ENCODE data around the gene KIDINS220. TPM values are rescaled to one million over a fixed set of nuclear protein-coding genes. Genes with fewer than 3 reads are reported as not detected.
A peak's percentile ranks its signal among the peaks of the same experiment; 100 is the strongest.
"Not testable (repeated sequence)": the region's sequence is repeated elsewhere in the genome, so short reads cannot be mapped to it uniquely, and the experiment has no call there.

The KIDINS220 gene
- total and polyA plus RNA-seq, 8 donors = 60.5 to 113 (median 95.0) TPM

- ATAC-seq (peak; percentile 95), DNase-seq (peak in 2 of 4 donors; percentile 35 to 60)
- no peaks in the 10 kb centered on the region for H3K4me1 ChIP-seq
- no peak overlapping the region for H3K27ac ChIP-seq
- no peak overlapping the region for H3K4me3 ChIP-seq
- H3K9me3 ChIP-seq = no peaks in the 10 kb centered on the region
- intact Hi-C loops (cut with DNase I) = no loop called here
- H3K27me3 ChIP-seq = no peaks in the 10 kb centered on the region
- no peak for TF ChIP-seq CTCF (IDR thresholded peaks at IDR 0.05)
- peaks cover 0 to 81% of the 10 kb centered on the region in 2 donors for H3K36me3 ChIP-seq
These were observed 107.5 kb downstream of the KIDINS220 start for GRCh38 chr2:8729939-8730338.

- DNase-seq; ATAC-seq; H3K4me1 ChIP-seq; H3K27me3 ChIP-seq; H3K9me3 ChIP-seq; intact Hi-C loops (cut with DNase I); H3K4me3 ChIP-seq; H3K27ac ChIP-seq: not testable (repeated sequence)
- peaks cover 0 to 73% of the 10 kb centered on the region in 2 donors for H3K36me3 ChIP-seq
These were observed 108.3 kb downstream of the KIDINS220 start for GRCh38 chr2:8729101-8729500.

GRCh38 chr2:8728305-8729015 lies 109.0 kb downstream of the KIDINS220 start:
- no peaks in the 10 kb centered on the region for H3K4me1 ChIP-seq
- no peak for ATAC-seq
- no peak overlapping the region for H3K27ac ChIP-seq
- peaks cover 0 to 66% of the 10 kb centered on the region in 2 donors for H3K36me3 ChIP-seq
- H3K27me3 ChIP-seq = no peaks in the 10 kb centered on the region
- no peak for TF ChIP-seq CTCF (IDR thresholded peaks at IDR 0.05)
- H3K4me3 ChIP-seq = no peak overlapping the region
- H3K9me3 ChIP-seq = no peaks in the 10 kb centered on the region
- DNase-seq = no peak
- intact Hi-C loops (cut with DNase I) = no loop called here

- Histone ChIP-seq H3K4me3 (no peak overlapping the region), H3K36me3 (peaks cover 0 to 40% of the 10 kb centered on the region in 2 donors), H3K27ac (no peak overlapping the region), H3K9me3 (no peaks in the 10 kb centered on the region), H3K27me3 (no peaks in the 10 kb centered on the region), H3K4me1 (no peaks in the 10 kb centered on the region)
- no peak for DNase-seq
- intact Hi-C loops (cut with DNase I) = no loop called here
- no peak for TF ChIP-seq CTCF (IDR thresholded peaks at IDR 0.05)
- ATAC-seq = no peak
These were observed 111.6 kb downstream of the KIDINS220 start for GRCh38 chr2:8725838-8726237.

GRCh38 chr2:8722986-8723385 lies 114.4 kb downstream of the KIDINS220 start:
- Histone ChIP-seq H3K9me3 (no peaks in the 10 kb centered on the region), H3K4me1 (no peaks in the 10 kb centered on the region), H3K36me3 (peaks cover 0 to 13% of the 10 kb centered on the region in 2 donors), H3K27me3 (no peaks in the 10 kb centered on the region), H3K27ac (no peak overlapping the region), H3K4me3 (no peak overlapping the region)
- intact Hi-C loops (cut with DNase I) = no loop called here
- DNase-seq (no peak), ATAC-seq (no peak)
- TF ChIP-seq CTCF (IDR thresholded peaks at IDR 0.05) = no peak

- no peak for TF ChIP-seq CTCF (IDR thresholded peaks at IDR 0.05)
- intact Hi-C loops (cut with DNase I) = no loop called here
- Histone ChIP-seq H3K27me3 (no peaks in the 10 kb centered on the region), H3K9me3 (no peaks in the 10 kb centered on the region), H3K27ac (no peak overlapping the region), H3K4me3 (no peak overlapping the region), H3K36me3 (no peaks in the 10 kb centered on the region), H3K4me1 (no peaks in the 10 kb centered on the region)
- ATAC-seq (no peak), DNase-seq (no peak)
These were observed 116.0 kb downstream of the KIDINS220 start for GRCh38 chr2:8721410-8721809.

All from left lung (tissue), 10 donors.